ENCODE results near the gene CBFA2T2. TPM values are rescaled to one million over a fixed set of nuclear protein-coding genes. Genes with fewer than 3 reads are reported as not detected.

Gene CBFA2T2
- polyA plus RNA-seq, 3 donors, result 22.6 to 35.2 (median 30.1) TPM

GRCh38 chr20:33676652-33677645, 187.1 kb downstream of the CBFA2T2 start:
- no peak for DNase-seq

- DNase-seq, result no peak
Measured at GRCh38 chr20:33677991-33678702, 188.3 kb downstream of the CBFA2T2 start.

- no peak for DNase-seq
Measured at GRCh38 chr20:33679758-33680485, 190.0 kb downstream of the CBFA2T2 start.

- no peak for DNase-seq
Measured at GRCh38 chr20:33680686-33681085, 190.8 kb downstream of the CBFA2T2 start.

GRCh38 chr20:33681288-33681687, 191.4 kb downstream of the CBFA2T2 start:
- DNase-seq, result no peak

GRCh38 chr20:33681728-33682353, 191.9 kb downstream of the CBFA2T2 start:
- no peak for DNase-seq

- no peak for DNase-seq
Measured at GRCh38 chr20:33684533-33685327, 194.8 kb downstream of the CBFA2T2 start.

- DNase-seq, result no peak
Measured at GRCh38 chr20:33685328-33686099, 195.6 kb downstream of the CBFA2T2 start.

GRCh38 chr20:33686100-33686983, 196.4 kb downstream of the CBFA2T2 start, which contains the start of gene E2F1:
Gene E2F1 (minus strand): TSS chr20:33686385. CDS start chr20:33686264, 121 bp downstream.
- DNase-seq, result peak; percentile 95

- no peak for DNase-seq
Measured at GRCh38 chr20:33686984-33687366, 197.1 kb downstream of the CBFA2T2 start.

- DNase-seq, result no peak
Measured at GRCh38 chr20:33687370-33687915, 197.5 kb downstream of the CBFA2T2 start.

GRCh38 chr20:33687993-33688937, 198.4 kb downstream of the CBFA2T2 start:
- no peak for DNase-seq

GRCh38 chr20:33688938-33689424, 199.1 kb downstream of the CBFA2T2 start:
- DNase-seq, result no peak

- DNase-seq, result no peak
Measured at GRCh38 chr20:33689493-33689892, 199.6 kb downstream of the CBFA2T2 start.

- no peak for DNase-seq
Measured at GRCh38 chr20:33689973-33690372, 200.1 kb downstream of the CBFA2T2 start.

GRCh38 chr20:33693289-33693688, 203.4 kb downstream of the CBFA2T2 start:
- no peak for DNase-seq

Data from renal pelvis (tissue), 4 donors.